ENCODE results near the gene ADK.

The ADK gene

GRCh38 chr10:74640134-74640921 lies 489.3 kb downstream of the ADK start:
- intact Hi-C loops (cut with DNase I; ENCODE audit: low total_unique reads) = no loop called here
- no peak overlapping the region for H3K27ac ChIP-seq
- H3K27me3 ChIP-seq = no peaks in the 10 kb centered on the region
- no peaks in the 10 kb centered on the region for H3K36me3 ChIP-seq
- peaks cover 0 to 14% (median 5%) of the 10 kb centered on the region in 4 donors for H3K4me1 ChIP-seq
- DNase-seq = no peak
- H3K4me3 ChIP-seq = no peak overlapping the region
- H3K9me3 ChIP-seq = peaks cover 0 to 5% (median 0%) of the 10 kb centered on the region in 3 donors
- TF ChIP-seq CTCF (IDR thresholded peaks at IDR 0.05) = no peak

- Histone ChIP-seq H3K4me3 (no peak overlapping the region), H3K9me3 (no peaks in the 10 kb centered on the region), H3K27me3 (no peaks in the 10 kb centered on the region), H3K27ac (no peak overlapping the region), H3K36me3 (no peaks in the 10 kb centered on the region), H3K4me1 (peaks cover 0 to 14% (median 5%) of the 10 kb centered on the region in 4 donors)
- DNase-seq = no peak
- TF ChIP-seq CTCF (IDR thresholded peaks at IDR 0.05) = no peak
- intact Hi-C loops (cut with DNase I; ENCODE audit: low total_unique reads) = no loop called here
Measured at GRCh38 chr10:74641659-74642058, 490.6 kb downstream of the ADK start.

GRCh38 chr10:74642901-74643595 lies 492.0 kb downstream of the ADK start:
- Histone ChIP-seq H3K9me3 (no peaks in the 10 kb centered on the region), H3K27me3 (no peaks in the 10 kb centered on the region), H3K4me3 (no peak overlapping the region), H3K36me3 (no peaks in the 10 kb centered on the region), H3K27ac (no peak overlapping the region), H3K4me1 (peaks cover 0 to 14% (median 5%) of the 10 kb centered on the region in 4 donors)
- no peak for DNase-seq
- no peak for TF ChIP-seq CTCF (IDR thresholded peaks at IDR 0.05)
- intact Hi-C loops (cut with DNase I; ENCODE audit: low total_unique reads) = no loop called here

GRCh38 chr10:74643596-74643975 lies 492.6 kb downstream of the ADK start:
- no peak for TF ChIP-seq CTCF (IDR thresholded peaks at IDR 0.05)
- intact Hi-C loops (cut with DNase I; ENCODE audit: low total_unique reads) = no loop called here

GRCh38 chr10:74644738-74645137 lies 493.7 kb downstream of the ADK start:
- H3K36me3 ChIP-seq = no peaks in the 10 kb centered on the region
- TF ChIP-seq CTCF (IDR thresholded peaks at IDR 0.05) = no peak
- intact Hi-C loops (cut with DNase I; ENCODE audit: low total_unique reads) = no loop called here

More at GRCh38 chr10:74643596-74643975, 492.6 kb downstream of the ADK start:
- H3K27me3 ChIP-seq = no peaks in the 10 kb centered on the region
- H3K9me3 ChIP-seq = no peaks in the 10 kb centered on the region
- DNase-seq = no peak
- no peak overlapping the region for H3K4me3 ChIP-seq
- H3K27ac ChIP-seq = no peak overlapping the region
- peaks cover 0 to 14% (median 5%) of the 10 kb centered on the region in 4 donors for H3K4me1 ChIP-seq
- no peaks in the 10 kb centered on the region for H3K36me3 ChIP-seq

More at GRCh38 chr10:74644738-74645137, 493.7 kb downstream of the ADK start:
- no peak overlapping the region for H3K27ac ChIP-seq
- H3K27me3 ChIP-seq = no peaks in the 10 kb centered on the region
- no peak overlapping the region for H3K4me3 ChIP-seq
- H3K4me1 ChIP-seq = peaks cover 0 to 14% (median 5%) of the 10 kb centered on the region in 4 donors
- H3K9me3 ChIP-seq = no peaks in the 10 kb centered on the region
- DNase-seq = no peak
